Endothelial cell of umbilical vein (primary cell): Measurements from ENCODE around the gene CCDC3. TPM values are rescaled to one million over a fixed set of nuclear protein-coding genes. Genes with fewer than 3 reads are reported as not detected.

Experiments used
- BruUV-seq: library from RNA; stranded (reverse); fragments of 400-500 nt; replicated peaks from 2 replicates; lab custom pipeline; 2021; lab: Mats Ljungman, UMichigan
- CTCF ChIA-PET: fragments of 300-600, 350-600 bp; sonication (Branson Sonifier 250); formaldehyde crosslinking; loops from one replicate; lab custom pipeline; 2021; ENCODE audit warnings: antibody characterized with exemption, inconsistent platforms; lab: Charles Lee
- POLR2A ChIA-PET: fragments of 300-600, 350-600 bp; sonication (Branson Sonifier 250); formaldehyde crosslinking; loops from one replicate; lab custom pipeline; 2021; ENCODE audit warnings: antibody characterized with exemption, inconsistent platforms; lab: Charles Lee
- DNase-seq: peaks from one replicate; pipeline ENCODE4 v3.0.0-alpha.2; 2011; ENCODE audit warnings: low read depth, low spot score
- FAIRE-seq: peaks from 2 replicates; lab custom pipeline; 2011; peaks lifted over from hg19 to GRCh38; lab: Jason Lieb, UNC
- H2AFZ ChIP-seq: 2 replicates; pipeline ENCODE4 v1.6.0; 2012; ENCODE audit warnings: low read depth, low read length, control low read depth, inconsistent platforms
- H3K27ac ChIP-seq: 2 replicates; pipeline ENCODE4 v1.5.1; 2011; ENCODE audit warnings: low read depth, mild to moderate bottlenecking, control low read depth, low read length, moderate library complexity; ENCODE audit not compliant: insufficient read depth
- H3K27me3 ChIP-seq, 2 experiments: 2 replicates each; pipeline versions ENCODE4 v1.6.0 to v1.6.1; 2011; ENCODE audit warnings: low read length in 2 of 2, mixed read lengths in 1 of 2; ENCODE audit not compliant: control insufficient read depth in 2 of 2, insufficient read depth in 2 of 2
- H3K36me3 ChIP-seq, 2 experiments: 2 replicates in 1 of 2; 3 replicates in 1 of 2; pipeline ENCODE4 v1.5.1; 2011; ENCODE audit warnings: low read length in 2 of 2, mild to moderate bottlenecking in 1 of 2, moderate library complexity in 1 of 2; ENCODE audit not compliant: control insufficient read depth in 2 of 2, insufficient read depth in 2 of 2; ENCODE audit errors: extremely low read depth in 1 of 2
- H3K4me1 ChIP-seq: 3 replicates; pipeline ENCODE4 v1.5.1; 2011; ENCODE audit warnings: mild to moderate bottlenecking, low read length; ENCODE audit not compliant: control insufficient read depth, insufficient read depth; ENCODE audit errors: extremely low read depth
- H3K4me2 ChIP-seq: 2 replicates; pipeline ENCODE4 v1.6.1; 2011; ENCODE audit warnings: low read length, control low read depth, mixed read lengths; ENCODE audit not compliant: insufficient read depth
- H3K4me3 ChIP-seq, 3 experiments: fragments of 200-600 bp in 1 of 3; sonication (generic), shearing (Covaris generic) in 1 of 3; replicated peaks in 1 of 3; 2 replicates each; pipeline ENCODE4 v1.5.1; 2011 to 2016; ENCODE audit warnings: control low read depth in 3 of 3, low read length in 3 of 3, mild to moderate bottlenecking in 2 of 3, inconsistent platforms in 1 of 3, low read depth in 1 of 3, moderate library complexity in 1 of 3; ENCODE audit not compliant: insufficient read depth in 1 of 3
- H3K79me2 ChIP-seq: 2 replicates; pipeline ENCODE4 v1.6.0; 2012; ENCODE audit warnings: low read length, inconsistent platforms; ENCODE audit not compliant: control insufficient read depth, insufficient read depth
- H3K9ac ChIP-seq: replicated peaks from 2 replicates; pipeline ENCODE3; 2011; ENCODE audit warnings: low read length, control low read depth; ENCODE audit not compliant: insufficient read depth; ENCODE audit errors: extremely low read depth
- H3K9me1 ChIP-seq: replicated peaks from 3 replicates; pipeline ENCODE4 v1.6.0; 2011; ENCODE audit warnings: mild to moderate bottlenecking, low read length; ENCODE audit not compliant: control insufficient read depth, insufficient read depth; ENCODE audit errors: extremely low read depth
- H3K9me3 ChIP-seq: replicated peaks from 2 replicates; pipeline ENCODE4 v1.5.1; 2012; ENCODE audit warnings: low read length, inconsistent platforms; ENCODE audit not compliant: control insufficient read depth, insufficient read depth
- H4K20me1 ChIP-seq: replicated peaks from 2 replicates; pipeline ENCODE3; 2011; ENCODE audit warnings: mild to moderate bottlenecking, low read length; ENCODE audit not compliant: control insufficient read depth, insufficient read depth; ENCODE audit errors: extremely low read depth
- EZH2 ChIP-seq: IDR thresholded peaks from 2 replicates; pipeline ENCODE4 v1.6.1; 2012; ENCODE audit warnings: borderline replicate concordance, low read depth, mild to moderate bottlenecking, moderate library complexity, low read length, inconsistent platforms; ENCODE audit not compliant: severe bottlenecking
- FOS ChIP-seq: IDR thresholded peaks from 2 replicates; pipeline ENCODE4 v1.6.1; 2011; ENCODE audit warnings: mild to moderate bottlenecking, low read length, moderate library complexity, borderline replicate concordance; ENCODE audit not compliant: insufficient read depth
- GATA2 ChIP-seq: IDR thresholded peaks from 2 replicates; pipeline ENCODE4 v1.7.0; 2011; ENCODE audit warnings: low read depth, mild to moderate bottlenecking, moderate library complexity, mixed read lengths, low read length; ENCODE audit not compliant: insufficient read length, insufficient read depth
- JUN ChIP-seq: IDR thresholded peaks from 2 replicates; pipeline ENCODE4 v1.6.1; 2011; ENCODE audit warnings: borderline replicate concordance, low read depth; ENCODE audit not compliant: insufficient read length, insufficient read depth
- MYC ChIP-seq: IDR thresholded peaks from one replicate; pipeline ENCODE4 v1.6.1; 2011; ENCODE audit warnings: mild to moderate bottlenecking, low read depth, low read length
- POLR2A ChIP-seq: IDR thresholded peaks from 2 replicates; pipeline ENCODE4 v1.6.1; 2012; ENCODE audit warnings: low read depth, mild to moderate bottlenecking, control low read depth, low read length
- POLR2AphosphoS5 ChIP-seq: IDR thresholded peaks from 2 replicates; pipeline ENCODE4 v1.6.1; 2012; ENCODE audit warnings: low read depth, mild to moderate bottlenecking, control low read depth, low read length, moderate library complexity; ENCODE audit not compliant: insufficient read depth
- dilution Hi-C: fragments of 300-500 bp; cut with MboI; formaldehyde crosslinking; loops from one replicate; pipeline ENCODE4 v1.15.0; 2019; ENCODE audit warnings: low sequenced_read_pairs; ENCODE audit not compliant: extremely low pct_ligation_motif_present
- intact Hi-C: fragments of 100-400 bp; cut with micrococcal nuclease; formaldehyde crosslinking; loops from one replicate; pipeline ENCODE4 v1.10.0; 2022
- polyA plus RNA-seq, 4 experiments: library from polyadenylated mRNA; depleted of rRNA in 3 of 4; stranded (reverse) in 3 of 4; unstranded in 1 of 4; fragments of >200 nt; gene quantifications; 2 replicates each; pipeline versions ENCODE4 v1.2.1 to v1.2.3, GENCODE V29; 2011 to 2012; ENCODE audit warnings: missing spikeins in 1 of 4
- total RNA-seq: library from RNA; stranded (reverse); gene quantifications from 2 replicates; pipeline ENCODE4 v1.2.3, GENCODE V29; 2021
- TF ChIP-seq, protein P1 (sequence below): IDR thresholded peaks from 2 replicates; pipeline ENCODE4 v1.6.1; 2011; ENCODE audit not compliant: insufficient read depth, insufficient read length
- TF ChIP-seq, protein P2 (sequence below), 2 donors: IDR thresholded peaks; 1 replicate in 1 of 2; 2 replicates in 1 of 2; pipeline ENCODE4 v1.5.1; 2011; ENCODE audit warnings: low read length in 2 of 2, mild to moderate bottlenecking in 2 of 2, moderate library complexity in 2 of 2, control low read depth in 1 of 2, inconsistent platforms in 1 of 2, low read depth in 1 of 2; ENCODE audit not compliant: insufficient read depth in 1 of 2; ENCODE audit errors: extremely low read depth in 1 of 2

Gene CCDC3
- total and polyA plus RNA-seq, 2 donors (not counting 3 experiments of a cell fraction or from before 2014, with no cell fraction given) = 0.90 to 1.4 TPM

DNA sequence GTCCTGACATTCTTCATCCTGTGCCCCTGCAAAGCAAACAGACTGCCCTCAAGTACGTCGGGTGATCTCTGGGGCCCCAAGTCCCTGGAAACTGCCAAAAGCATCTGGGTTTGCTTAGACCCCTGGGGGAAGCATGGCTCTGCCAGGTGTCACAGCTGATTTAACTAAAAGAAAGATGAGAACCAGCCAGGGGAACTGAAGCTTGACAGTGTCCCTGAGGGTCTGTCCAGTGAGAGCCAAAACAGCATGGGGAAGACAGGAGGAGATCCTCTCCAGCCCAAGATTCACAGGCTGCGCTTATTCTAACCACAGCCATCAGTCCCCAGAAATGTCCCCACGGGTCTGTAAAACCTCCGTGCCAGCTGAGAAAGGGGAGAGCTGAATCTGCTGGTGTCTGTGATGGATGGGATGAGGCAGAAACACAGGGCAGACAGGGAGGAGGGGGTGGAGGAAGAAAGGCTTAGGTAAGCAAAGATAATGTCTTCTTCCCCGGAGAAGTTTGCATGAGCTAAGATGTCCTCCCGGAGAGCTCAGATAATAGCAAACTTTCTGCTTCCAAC, 21.3 kb downstream of the CCDC3 start:
- dilution Hi-C loops = no loop called here
- no peak overlapping the region for H3K4me3 ChIP-seq
- no TSS peak for BruUV-seq
- no peak for FAIRE-seq
- H3K4me1 ChIP-seq = no peaks in the 10 kb centered on the region
- POLR2A ChIA-PET = no interaction called here
- H3K27ac ChIP-seq = no peak overlapping the region
- H3K9me3 ChIP-seq = no peaks in the 10 kb centered on the region
- no peaks in the 10 kb centered on the region for H3K79me2 ChIP-seq
- CTCF ChIA-PET = interaction anchor here (1.1 kb wide), 1 partner anchor 103 kb away, joined by 3 read pairs; no protein-coding TSS in a partner anchor
- DNase-seq = no peak
- H4K20me1 ChIP-seq = no peaks in the 10 kb centered on the region
- intact Hi-C loops = no loop called here
- no peak overlapping the region for H3K4me2 ChIP-seq
- H3K9ac ChIP-seq = no peak overlapping the region
- no peak for TF ChIP-seq POLR2A
- TF ChIP-seq, protein P1, sequence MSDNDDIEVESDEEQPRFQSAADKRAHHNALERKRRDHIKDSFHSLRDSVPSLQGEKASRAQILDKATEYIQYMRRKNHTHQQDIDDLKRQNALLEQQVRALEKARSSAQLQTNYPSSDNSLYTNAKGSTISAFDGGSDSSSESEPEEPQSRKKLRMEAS = no peak
- no peak for TF ChIP-seq FOS
- TF ChIP-seq POLR2AphosphoS5 = no peak
- no peak for TF ChIP-seq JUN
- TF ChIP-seq EZH2 = no peak
- no peak for TF ChIP-seq MYC
- TF ChIP-seq GATA2 = no peak
- TF ChIP-seq, protein P2, sequence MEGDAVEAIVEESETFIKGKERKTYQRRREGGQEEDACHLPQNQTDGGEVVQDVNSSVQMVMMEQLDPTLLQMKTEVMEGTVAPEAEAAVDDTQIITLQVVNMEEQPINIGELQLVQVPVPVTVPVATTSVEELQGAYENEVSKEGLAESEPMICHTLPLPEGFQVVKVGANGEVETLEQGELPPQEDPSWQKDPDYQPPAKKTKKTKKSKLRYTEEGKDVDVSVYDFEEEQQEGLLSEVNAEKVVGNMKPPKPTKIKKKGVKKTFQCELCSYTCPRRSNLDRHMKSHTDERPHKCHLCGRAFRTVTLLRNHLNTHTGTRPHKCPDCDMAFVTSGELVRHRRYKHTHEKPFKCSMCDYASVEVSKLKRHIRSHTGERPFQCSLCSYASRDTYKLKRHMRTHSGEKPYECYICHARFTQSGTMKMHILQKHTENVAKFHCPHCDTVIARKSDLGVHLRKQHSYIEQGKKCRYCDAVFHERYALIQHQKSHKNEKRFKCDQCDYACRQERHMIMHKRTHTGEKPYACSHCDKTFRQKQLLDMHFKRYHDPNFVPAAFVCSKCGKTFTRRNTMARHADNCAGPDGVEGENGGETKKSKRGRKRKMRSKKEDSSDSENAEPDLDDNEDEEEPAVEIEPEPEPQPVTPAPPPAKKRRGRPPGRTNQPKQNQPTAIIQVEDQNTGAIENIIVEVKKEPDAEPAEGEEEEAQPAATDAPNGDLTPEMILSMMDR (IDR thresholded peaks at IDR 0.05; ENCODE audit: extremely low read depth in 1 of 2, insufficient read depth in 1 of 2, low read depth in 1 of 2, low read length in 2 of 2) = no peak
- no peak overlapping the region for H2AFZ ChIP-seq
- H3K36me3 ChIP-seq = no peaks in the 10 kb centered on the region
- H3K9me1 ChIP-seq = no peaks in the 10 kb centered on the region
- H3K27me3 ChIP-seq = no peaks in the 10 kb centered on the region
